ENCODE measurements around the gene PARN.

- TF ChIP-seq POLR2AphosphoS5 (IDR thresholded peaks at IDR 0.05; ENCODE audit: borderline replicate concordance, low read depth, low read length) (no peak), EZH2 (IDR thresholded peaks at IDR 0.05) (no peak), FOXP2 (optimal IDR thresholded peaks at IDR 0.05; ENCODE audit: control extremely low read depth, extremely low read length, insufficient read depth) (no peak)
Measured at GRCh38 chr16:14611660-14612059, 18.4 kb downstream of the PARN start.
